ENCODE measurements around the gene RHBG.

DNA sequence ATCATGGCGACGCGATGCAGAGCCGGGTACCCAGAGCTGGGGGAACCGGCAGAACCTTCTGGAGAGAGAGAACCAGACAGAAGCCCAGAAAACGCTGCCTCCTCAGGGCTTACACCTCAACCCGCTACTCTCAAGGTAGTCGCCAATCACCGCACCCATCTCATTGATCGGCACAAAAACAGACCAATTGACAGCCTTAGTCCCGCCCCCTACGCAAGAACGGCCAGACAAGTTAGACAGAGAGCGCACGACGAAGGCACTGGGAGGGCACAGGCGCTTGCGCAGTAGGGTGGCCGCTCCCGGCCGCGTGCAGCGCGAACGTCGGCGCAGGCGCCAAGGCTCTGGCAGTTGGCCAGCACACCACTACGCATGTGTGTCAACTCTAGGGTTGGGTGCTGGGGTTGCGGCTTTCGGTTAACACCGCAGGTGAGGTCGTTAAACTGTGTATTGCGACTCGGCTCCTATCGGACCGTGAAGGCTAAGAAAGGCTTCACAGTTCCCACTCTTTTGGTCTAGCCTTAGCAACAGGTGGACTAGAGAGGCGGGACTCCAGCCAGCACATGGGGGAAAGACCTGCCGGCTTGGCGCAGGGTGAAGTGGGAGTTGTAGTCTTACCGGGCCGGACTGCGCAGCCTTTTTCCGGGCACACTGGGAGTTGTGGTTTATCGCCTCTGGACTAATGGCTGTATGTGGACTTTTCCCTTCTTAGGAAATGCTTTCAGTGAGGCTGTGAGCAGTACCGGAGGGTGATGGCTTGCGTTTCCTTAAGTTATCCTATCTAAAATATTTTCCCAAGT, 30.6 kb upstream of the RHBG start, which contains the start of the genes CCT3 and TSACC:
- TF ChIP-seq EZH2 (IDR thresholded peaks at IDR 0.05; ENCODE audit: low read depth) (no peak), CTCF (conservative IDR thresholded peaks at IDR 0.05) (no peak; the same call in 1 of the 2 replicates)
